IPS-11a (cell line): ENCODE results near the gene IER3.
A peak's percentile ranks its signal among the peaks of the same experiment; 100 is the strongest.
"Not testable (repeated sequence)": the region's sequence is repeated elsewhere in the genome, so short reads cannot be mapped to it uniquely, and the experiment has no call there.

ENCODE experiments used
- H3K4me3 ChIP-seq: one replicate; pipeline ENCODE4 v1.5.1; 2013; ENCODE audit warnings: low read depth, low read length, control low read depth

IER3 gene

GRCh38 chr6:30725713-30726505 is 18.4 kb downstream of the IER3 start:
- H3K4me3 ChIP-seq, result no peak overlapping the region

- no peak overlapping the region for H3K4me3 ChIP-seq
Measured at GRCh38 chr6:30724906-30725667, 19.3 kb downstream of the IER3 start.

- not testable (repeated sequence) for H3K4me3 ChIP-seq
Measured at GRCh38 chr6:30723843-30724741, 20.3 kb downstream of the IER3 start.

GRCh38 chr6:30723159-30723842 is 21.0 kb downstream of the IER3 start:
- H3K4me3 ChIP-seq, result not testable (repeated sequence)

- H3K4me3 ChIP-seq, result peak overlapping the region; percentile 97
Measured at GRCh38 chr6:30722280-30723112, 21.9 kb downstream of the IER3 start.

- H3K4me3 ChIP-seq, result peak overlapping the region; percentile 97
Measured at GRCh38 chr6:30722025-30722279, 22.4 kb downstream of the IER3 start.

- H3K4me3 ChIP-seq, result peak overlapping the region; percentile 97
Measured at GRCh38 chr6:30721198-30722024, 22.9 kb downstream of the IER3 start.

- H3K4me3 ChIP-seq, result peak overlapping the region; percentile 97
Measured at GRCh38 chr6:30720738-30721197, 23.6 kb downstream of the IER3 start.

GRCh38 chr6:30719791-30720737 is 24.3 kb downstream of the IER3 start, which contains the start of gene TUBB:
TUBB (plus strand) TSS chr6:30720352; CDS start chr6:30720507, 155 bp downstream.
- H3K4me3 ChIP-seq, result peak within 1 kb of the TSS; percentile 97

GRCh38 chr6:30719356-30719755 is 25.0 kb downstream of the IER3 start:
- H3K4me3 ChIP-seq, result peak overlapping the region; percentile 57

- H3K4me3 ChIP-seq, result peak overlapping the region; percentile 47
Measured at GRCh38 chr6:30717845-30718720, 26.3 kb downstream of the IER3 start.

- peak within 1 kb of the TSS; percentile 73 for H3K4me3 ChIP-seq
Measured at GRCh38 chr6:30717129-30717844, 27.1 kb downstream of the IER3 start, which contains the start of gene MDC1. MDC1 (minus strand) TSS chr6:30717281; CDS start chr6:30715175, 2,106 bp downstream.

GRCh38 chr6:30716879-30717128 is 27.5 kb downstream of the IER3 start:
- peak overlapping the region; percentile 73 for H3K4me3 ChIP-seq

GRCh38 chr6:30714263-30714662 is 30.1 kb downstream of the IER3 start:
- H3K4me3 ChIP-seq, result no peak overlapping the region

GRCh38 chr6:30712441-30712945 is 31.9 kb downstream of the IER3 start:
- no peak overlapping the region for H3K4me3 ChIP-seq

- no peak overlapping the region for H3K4me3 ChIP-seq
Measured at GRCh38 chr6:30711758-30712380, 32.5 kb downstream of the IER3 start.
